ENCODE measurements around the gene LRP8. TPM values are rescaled to one million over a fixed set of nuclear protein-coding genes. Genes with fewer than 3 reads are reported as not detected.

The LRP8 gene
- total RNA-seq, 1 donor from 2014 or later = 4.4 TPM

GRCh38 chr1:53350853-53351767 is 23.2 kb upstream of the LRP8 start:
- Mint-ChIP-seq H3K4me1 (ENCODE audit: low read depth) (peaks cover 2% of the 10 kb centered on the region), H3K27me3 (no peaks in the 10 kb centered on the region), H3K36me3 (ENCODE audit: insufficient read depth) (no peaks in the 10 kb centered on the region), H3K27ac (no peak overlapping the region), H3K4me3 (ENCODE audit: low read depth) (no peak overlapping the region), H3K9me3 (ENCODE audit: low read depth) (no peaks in the 10 kb centered on the region)
- no peak for TF ChIP-seq CTCF (IDR thresholded peaks at IDR 0.05; ENCODE audit: unreplicated experiment)
- no peak for DNase-seq (ENCODE audit: low spot score, unreplicated experiment)

- no peak overlapping the region for H3K4me3 Mint-ChIP-seq (ENCODE audit: low read depth)
- no peaks in the 10 kb centered on the region for H3K36me3 Mint-ChIP-seq (ENCODE audit: insufficient read depth)
- H3K4me1 Mint-ChIP-seq (ENCODE audit: low read depth) = peaks cover 2% of the 10 kb centered on the region
- peaks cover 3% of the 10 kb centered on the region for H3K27me3 Mint-ChIP-seq
- H3K27ac Mint-ChIP-seq = no peak overlapping the region
- H3K9me3 Mint-ChIP-seq (ENCODE audit: low read depth) = no peaks in the 10 kb centered on the region
- no peak for TF ChIP-seq CTCF (IDR thresholded peaks at IDR 0.05; ENCODE audit: unreplicated experiment)
- peak; percentile 1 for DNase-seq (ENCODE audit: low spot score, unreplicated experiment)
These were observed 22.3 kb upstream of the LRP8 start for GRCh38 chr1:53349968-53350852.

GRCh38 chr1:53349369-53349835 is 21.5 kb upstream of the LRP8 start:
- no peak for TF ChIP-seq CTCF (IDR thresholded peaks at IDR 0.05; ENCODE audit: unreplicated experiment)
- no peak overlapping the region for H3K4me3 Mint-ChIP-seq (ENCODE audit: low read depth)
- no peaks in the 10 kb centered on the region for H3K36me3 Mint-ChIP-seq (ENCODE audit: insufficient read depth)
- H3K27me3 Mint-ChIP-seq = peaks cover 6% of the 10 kb centered on the region
- no peak overlapping the region for H3K27ac Mint-ChIP-seq
- peaks cover 2% of the 10 kb centered on the region for H3K4me1 Mint-ChIP-seq (ENCODE audit: low read depth)
- no peak for DNase-seq (ENCODE audit: low spot score, unreplicated experiment)
- H3K9me3 Mint-ChIP-seq (ENCODE audit: low read depth) = no peaks in the 10 kb centered on the region

GRCh38 chr1:53348486-53349368 is 20.9 kb upstream of the LRP8 start:
- H3K4me1 Mint-ChIP-seq (ENCODE audit: low read depth) = peaks cover 2% of the 10 kb centered on the region
- peak; percentile 7 for DNase-seq (ENCODE audit: low spot score, unreplicated experiment)
- H3K4me3 Mint-ChIP-seq (ENCODE audit: low read depth) = no peak overlapping the region
- no peaks in the 10 kb centered on the region for H3K36me3 Mint-ChIP-seq (ENCODE audit: insufficient read depth)
- peaks cover 8% of the 10 kb centered on the region for H3K27me3 Mint-ChIP-seq
- H3K27ac Mint-ChIP-seq = no peak overlapping the region
- no peak for TF ChIP-seq CTCF (IDR thresholded peaks at IDR 0.05; ENCODE audit: unreplicated experiment)
- no peaks in the 10 kb centered on the region for H3K9me3 Mint-ChIP-seq (ENCODE audit: low read depth)
